Astrocyte of the cerebellum (primary cell): ENCODE measurements around the gene CCDC12.

Experiments
- DNase-seq: peaks from one replicate; pipeline ENCODE4 v3.0.0-alpha.2; 2011; ENCODE audit warnings: low read depth
- H3K4me3 ChIP-seq: 2 replicates; pipeline ENCODE4 v1.5.1; 2011; ENCODE audit warnings: mild to moderate bottlenecking, low read depth, low read length, moderate library complexity
- CTCF ChIP-seq: IDR thresholded peaks from 2 replicates; pipeline ENCODE4 v1.5.1; 2012; ENCODE audit warnings: low read length, low read depth, moderate library complexity, mild to moderate bottlenecking; ENCODE audit errors: missing control alignments
- in situ Hi-C: cut with HindIII; loops from 2 replicates; pipeline ENCODE4 v1.10.0; 2017; ENCODE audit warnings: low sequenced_read_pairs

The CCDC12 gene

GRCh38 chr3:47017504-47018268 lies 41.1 kb upstream of the CCDC12 start:
- in situ Hi-C loops, result no loop called here
- H3K4me3 ChIP-seq, result no peak overlapping the region
- peak; percentile 81 for DNase-seq
- no peak for TF ChIP-seq CTCF

GRCh38 chr3:47016934-47017435 lies 40.4 kb upstream of the CCDC12 start:
- DNase-seq, result peak; percentile 60
- no peak for TF ChIP-seq CTCF
- in situ Hi-C loops, result no loop called here
- no peak overlapping the region for H3K4me3 ChIP-seq

GRCh38 chr3:47016086-47016933 lies 39.8 kb upstream of the CCDC12 start:
- no peak for DNase-seq
- in situ Hi-C loops, result no loop called here

GRCh38 chr3:47015151-47015550 lies 38.6 kb upstream of the CCDC12 start:
- in situ Hi-C loops, result no loop called here
- H3K4me3 ChIP-seq, result no peak overlapping the region
- no peak for TF ChIP-seq CTCF
- no peak for DNase-seq

More at GRCh38 chr3:47016086-47016933, 39.8 kb upstream of the CCDC12 start:
- TF ChIP-seq CTCF, result no peak
- no peak overlapping the region for H3K4me3 ChIP-seq

- no peak for TF ChIP-seq CTCF
- H3K4me3 ChIP-seq, result no peak overlapping the region
- no peak for DNase-seq
- in situ Hi-C loops, result no loop called here
Measured at GRCh38 chr3:47014036-47014435, 37.5 kb upstream of the CCDC12 start.

GRCh38 chr3:47013231-47013630 lies 36.7 kb upstream of the CCDC12 start:
- no peak overlapping the region for H3K4me3 ChIP-seq
- DNase-seq, result no peak
- in situ Hi-C loops, result no loop called here
- TF ChIP-seq CTCF, result no peak
